ENCODE results near the gene CIT.

GRCh38 chr12:119713551-119714031 is 163.5 kb downstream of the CIT start:
- TF ChIP-seq GATA2 (IDR thresholded peaks at IDR 0.05; ENCODE audit: low read depth, low read length) (no peak), GATA3 (IDR thresholded peaks at IDR 0.05; ENCODE audit: low read depth, low read length) (no peak)

Data from SH-SY5Y (cell line).